HG02938 (cell line): ENCODE measurements around the gene KDSR.

ENCODE experiments used
- ATAC-seq: cut with Tn5 transposase; IDR thresholded peaks from one replicate; pipeline ENCODE4 v1.9.1; 2021; ENCODE audit warnings: mild to moderate bottlenecking, moderate library complexity; ENCODE audit not compliant: unreplicated experiment

Gene KDSR

DNA sequence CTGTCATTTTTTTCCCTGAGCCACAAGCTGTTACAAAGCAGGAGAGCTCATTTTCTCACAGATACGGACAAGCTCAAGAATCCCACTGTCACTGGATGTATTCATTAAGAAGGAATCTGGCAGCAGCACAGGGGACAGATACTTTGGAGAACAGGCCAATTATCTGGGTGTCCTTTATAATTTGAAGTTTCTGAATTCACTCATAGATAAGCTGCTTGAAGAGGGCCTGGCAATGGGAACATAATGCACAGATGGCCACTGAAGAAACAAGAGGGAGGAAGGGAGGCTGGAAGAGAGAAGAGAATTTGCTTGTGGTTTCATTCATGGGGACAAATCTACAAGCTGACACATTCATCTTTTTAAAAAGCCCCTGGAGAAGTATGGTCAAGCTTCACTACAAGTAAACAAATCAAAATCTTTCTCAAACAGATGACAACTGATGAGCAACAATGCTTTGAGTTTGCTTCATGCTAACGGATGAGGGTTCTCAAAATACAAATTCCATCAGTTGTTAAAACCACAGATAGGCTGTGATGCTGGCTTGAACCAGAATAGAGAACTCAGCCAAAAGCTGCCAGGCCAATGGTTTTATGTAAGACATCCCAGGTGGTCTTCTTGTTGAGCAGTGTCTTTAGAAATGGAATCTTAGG, 59.3 kb downstream of the KDSR start:
- no peak for ATAC-seq

GRCh38 chr18:63306819-63307550, 60.0 kb downstream of the KDSR start:
- no peak for ATAC-seq

- ATAC-seq, result no peak
These were observed 60.8 kb downstream of the KDSR start for GRCh38 chr18:63306249-63306648.

GRCh38 chr18:63303547-63303946, 63.5 kb downstream of the KDSR start:
- ATAC-seq, result no peak

GRCh38 chr18:63302636-63303405, 64.2 kb downstream of the KDSR start:
- no peak for ATAC-seq

DNA sequence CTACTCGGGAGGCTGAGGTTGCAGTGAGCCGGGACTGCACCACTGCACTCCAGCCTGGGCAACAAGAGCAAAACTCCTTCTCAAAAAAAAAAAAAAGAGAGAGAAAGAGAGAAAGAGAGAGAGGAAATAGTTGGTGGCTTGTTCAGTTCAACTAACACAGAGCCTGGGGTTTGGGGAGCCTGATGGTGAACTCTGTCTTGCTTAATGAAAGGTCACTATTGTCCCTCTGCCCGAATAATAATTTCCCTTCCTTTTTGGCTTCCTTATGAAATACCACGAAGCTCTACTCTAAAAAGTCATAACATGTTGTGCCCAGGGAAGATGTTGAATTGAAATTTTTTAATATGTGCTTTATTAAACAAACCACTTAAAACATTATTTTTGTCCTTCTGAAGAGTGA, 64.8 kb downstream of the KDSR start:
- ATAC-seq, result no peak

DNA sequence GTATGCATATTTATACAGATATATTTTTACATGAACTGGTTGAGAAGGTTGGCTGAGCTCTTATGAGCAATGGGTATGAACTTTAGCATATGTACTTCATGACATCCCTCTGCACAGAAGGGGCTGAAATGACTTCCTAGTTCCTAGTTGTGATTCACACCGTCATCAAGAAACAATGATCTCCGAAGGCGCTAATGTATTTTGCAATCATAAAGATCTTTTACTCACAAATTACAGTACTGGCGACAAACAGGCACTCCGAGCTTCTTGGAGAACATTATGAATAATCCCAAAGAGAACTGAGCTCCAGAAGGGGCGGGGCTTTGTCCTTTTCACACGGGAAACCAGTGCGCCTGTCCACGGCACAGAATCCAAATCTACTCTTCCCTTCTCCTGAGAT, 65.6 kb downstream of the KDSR start:
- ATAC-seq, result no peak

GRCh38 chr18:63299837-63300745, 66.9 kb downstream of the KDSR start:
- ATAC-seq, result peak; percentile 59

DNA sequence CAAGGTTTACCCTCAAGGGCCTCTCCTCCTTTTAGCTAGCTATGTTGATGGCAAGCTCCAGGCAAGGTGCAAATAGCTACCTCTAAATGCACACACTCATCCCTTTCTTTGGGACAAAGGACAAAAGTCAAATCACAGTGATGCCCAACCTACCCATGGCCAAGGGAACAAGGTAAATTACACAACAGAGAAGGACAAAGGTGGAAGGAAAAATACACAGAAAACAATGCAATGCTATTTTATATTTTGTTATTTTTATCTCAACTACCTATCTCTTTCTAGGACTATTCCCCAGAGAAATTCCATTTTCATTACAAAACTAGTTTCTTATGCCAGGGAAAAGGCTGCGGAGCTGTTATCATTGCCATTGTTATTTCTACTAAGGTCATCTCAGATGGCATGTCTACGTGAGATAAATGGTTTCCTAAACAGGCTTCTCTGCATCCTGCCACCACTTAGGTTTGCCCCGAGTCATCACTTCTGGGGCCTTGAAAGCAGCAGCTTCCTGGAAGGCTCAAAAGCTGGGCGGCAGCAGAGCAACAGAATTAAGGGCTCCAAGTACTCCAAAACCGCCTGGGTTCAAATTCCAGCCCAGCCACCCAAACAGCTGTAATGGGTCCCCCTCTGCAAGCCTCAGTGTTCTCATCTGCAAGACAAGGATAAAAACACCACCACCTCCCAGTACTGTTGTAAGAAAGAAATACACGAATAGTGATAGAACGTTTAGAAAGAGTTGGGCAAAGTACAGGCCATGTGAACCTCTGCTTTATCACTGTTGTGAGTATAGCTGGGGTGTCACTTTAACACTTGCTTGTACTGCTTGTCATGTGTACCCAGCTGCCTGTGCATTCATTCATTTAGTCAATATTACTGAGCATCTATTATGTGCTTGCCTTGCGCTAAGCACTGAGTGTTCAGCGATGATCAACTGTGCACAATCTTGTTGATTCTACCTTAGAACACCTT, 68.3 kb downstream of the KDSR start:
- ATAC-seq, result no peak

DNA sequence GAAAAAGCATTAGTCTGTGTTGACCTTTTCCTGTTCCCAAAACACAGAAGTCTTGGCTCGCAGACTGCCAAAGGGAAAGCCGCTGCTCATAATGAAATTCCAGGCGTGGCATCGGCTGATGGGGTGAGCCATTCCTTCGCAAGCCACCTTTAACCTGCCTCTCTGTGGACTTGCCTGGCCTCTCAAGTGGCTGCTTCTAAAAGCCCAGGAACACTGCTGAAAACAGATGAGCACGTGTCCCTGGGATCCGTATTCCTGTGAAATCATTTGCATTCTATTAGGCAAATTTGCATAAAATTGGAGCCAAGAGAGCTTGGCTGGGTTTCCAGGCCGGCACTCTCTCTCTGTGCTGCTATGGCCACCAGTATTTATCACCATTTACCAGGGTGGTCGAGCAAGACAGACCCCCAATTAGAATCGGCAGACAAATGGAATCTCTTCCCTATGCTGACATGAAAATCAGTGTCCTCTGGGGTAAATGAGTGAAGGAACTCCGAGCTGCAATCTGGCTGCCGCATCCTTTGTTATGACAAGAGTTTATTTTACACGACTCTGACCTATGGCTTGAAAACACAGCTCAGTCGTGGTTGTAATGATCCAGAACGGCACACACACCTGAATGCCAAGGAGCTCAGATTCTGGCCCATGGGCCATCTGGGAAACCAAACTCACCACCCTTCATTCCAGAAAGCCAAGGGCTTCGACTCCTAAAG, 69.2 kb downstream of the KDSR start:
- no peak for ATAC-seq

DNA sequence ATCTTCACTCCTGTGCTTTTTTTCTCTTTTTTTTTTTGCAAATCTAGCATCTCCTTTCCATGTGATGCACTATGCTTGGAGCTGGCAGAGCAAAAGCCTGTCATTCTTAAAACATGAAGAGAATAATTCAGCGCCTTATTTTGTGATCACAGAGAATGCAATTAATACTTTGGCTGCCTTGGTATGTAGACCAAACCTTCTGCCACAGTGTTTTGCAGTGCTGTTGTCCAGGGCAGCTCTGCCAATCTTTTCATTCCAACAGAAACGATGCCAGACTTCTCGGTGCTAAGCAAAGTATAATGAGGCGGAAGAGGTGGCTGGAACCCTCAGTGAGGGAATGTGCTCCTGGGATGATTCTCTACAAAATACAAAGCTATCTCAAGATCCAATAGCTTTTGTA, 73.1 kb downstream of the KDSR start:
- no peak for ATAC-seq

DNA sequence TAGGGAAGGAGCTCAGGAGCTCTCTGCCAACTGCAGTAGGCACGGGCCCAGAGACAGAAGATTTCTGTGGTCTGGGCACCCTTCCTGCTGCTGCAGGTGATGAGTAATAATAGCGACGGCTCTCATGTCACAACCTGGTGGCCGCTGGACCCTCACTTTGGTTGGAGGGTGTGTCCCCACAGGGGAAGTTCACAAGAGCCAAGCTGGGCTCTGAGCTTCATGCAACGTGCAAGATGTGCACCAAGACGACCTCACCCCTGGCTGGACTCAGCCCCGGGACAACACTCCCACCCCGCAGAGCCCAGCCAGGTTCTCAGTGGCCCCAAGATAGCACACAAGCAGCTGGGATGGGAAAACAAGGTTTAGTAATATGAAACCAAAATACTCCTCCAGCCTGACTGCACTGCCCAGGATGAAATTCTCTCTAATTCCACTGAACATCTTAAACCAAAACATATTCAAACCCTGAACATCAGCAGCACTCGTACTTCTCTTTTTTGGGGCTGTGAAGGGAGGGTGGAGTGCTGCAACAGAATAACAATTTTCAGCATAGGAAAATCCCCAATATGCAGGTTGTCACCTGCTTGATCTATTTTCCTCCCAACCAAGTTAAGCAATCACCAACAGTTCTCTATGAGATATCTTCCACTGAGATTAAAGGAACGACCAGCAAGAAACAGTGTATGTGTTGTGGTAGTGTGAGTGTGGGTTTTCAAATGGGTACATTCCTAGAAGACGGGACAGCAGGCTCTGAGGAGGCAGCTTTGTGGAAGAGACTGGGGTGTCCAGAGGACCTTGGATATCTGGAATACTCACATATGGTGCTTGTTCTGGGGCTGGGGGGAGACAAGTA, 73.9 kb downstream of the KDSR start:
- ATAC-seq, result no peak

GRCh38 chr18:63291278-63291677, 75.7 kb downstream of the KDSR start:
- no peak for ATAC-seq

GRCh38 chr18:63290821-63291200, 76.2 kb downstream of the KDSR start:
- ATAC-seq, result no peak

- ATAC-seq, result no peak
These were observed 76.7 kb downstream of the KDSR start for GRCh38 chr18:63290166-63290820.

DNA sequence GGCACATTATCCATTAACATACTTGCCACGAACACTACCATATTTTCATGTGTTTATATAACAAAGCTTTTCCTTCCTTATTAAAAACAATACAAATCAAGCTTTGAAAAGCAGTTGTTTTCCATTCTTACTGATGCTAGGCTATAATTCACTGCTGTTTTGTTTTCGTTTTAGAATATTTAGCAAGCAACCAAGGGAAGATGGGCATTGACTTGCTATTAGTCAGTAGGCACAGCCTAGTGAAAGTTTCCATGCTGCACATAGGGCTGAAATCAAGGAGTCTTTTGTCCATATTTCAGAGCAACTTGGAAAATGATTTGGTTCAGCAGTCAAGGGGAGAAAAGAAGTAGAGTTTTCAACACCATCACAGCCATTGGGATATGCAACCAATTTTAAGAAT, 78.7 kb downstream of the KDSR start:
- no peak for ATAC-seq

DNA sequence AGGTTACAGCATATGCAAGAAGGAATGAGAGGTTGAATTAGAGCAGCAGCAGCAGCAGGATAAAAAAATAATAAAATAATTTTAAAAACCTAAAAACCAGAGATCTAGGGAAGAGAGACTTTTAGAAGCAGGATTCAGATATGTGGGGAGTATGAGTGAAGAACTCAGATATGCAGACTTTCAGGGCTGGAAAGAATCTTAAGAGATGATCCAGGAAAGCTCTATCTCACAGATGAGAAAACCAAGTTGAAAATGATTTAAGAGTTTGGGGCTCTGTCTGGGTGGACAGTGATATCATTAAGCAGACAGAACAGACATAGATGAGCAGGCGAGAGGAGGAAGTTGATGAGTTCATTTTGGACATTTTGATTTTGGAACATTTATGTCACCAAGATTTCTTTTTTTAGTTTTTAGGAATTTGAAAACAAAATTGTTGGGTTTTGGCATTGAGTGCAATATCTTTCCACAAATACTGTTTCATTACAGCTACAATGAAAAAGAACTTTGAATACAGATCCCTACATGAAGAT, 79.2 kb downstream of the KDSR start:
- ATAC-seq, result no peak

DNA sequence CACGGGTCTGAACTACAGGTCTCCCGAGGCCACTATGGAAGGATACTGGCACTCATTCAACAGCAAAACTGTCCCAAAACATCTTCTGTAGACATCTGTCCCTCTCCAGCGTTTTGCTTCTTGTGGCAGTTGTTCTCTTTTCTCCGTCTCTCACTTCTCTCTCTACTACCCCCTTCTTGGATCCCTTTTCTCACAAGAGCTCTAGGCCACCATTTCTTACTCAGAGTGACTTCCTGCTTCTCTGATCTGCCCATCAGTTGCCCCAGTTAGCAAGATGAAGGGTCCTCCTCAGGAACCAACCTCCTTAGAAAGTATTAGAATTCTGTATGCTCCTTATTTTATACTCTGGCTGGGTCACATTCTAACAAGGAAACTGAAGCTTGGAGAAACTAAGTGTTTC, 80.1 kb downstream of the KDSR start:
- no peak for ATAC-seq
